Tibial nerve (tissue), 4 donors: Measurements from ENCODE around the gene CSF1. TPM values are rescaled to one million over a fixed set of nuclear protein-coding genes. Genes with fewer than 3 reads are reported as not detected.
A peak's percentile ranks its signal among the peaks of the same experiment; 100 is the strongest.

Experiments
- DNase-seq, 2 donors: peaks; one replicate each; pipeline ENCODE4 v3.0.0-alpha.2; 2019; ENCODE audit warnings: low spot score in 2 of 2
- H3K27ac ChIP-seq, 4 donors: fragments of 200-600 bp; sonication (generic) in 3 of 4; one replicate each; pipeline ENCODE4 v1.5.1; 2017 to 2019; ENCODE audit warnings: mild to moderate bottlenecking in 1 of 4
- H3K27me3 ChIP-seq, 2 donors: fragments of 200-600 bp; sonication (generic) in 1 of 2; one replicate each; pipeline versions ENCODE4 v1.5.1 to v1.6.0; 2017 to 2019
- H3K36me3 ChIP-seq, 3 donors: fragments of 200-600 bp; sonication (generic); one replicate each; pipeline ENCODE4 v1.5.1; 2018 to 2019
- H3K4me1 ChIP-seq, 4 donors: fragments of 200-600 bp; sonication (generic) in 3 of 4; one replicate each; pipeline ENCODE4 v1.5.1; 2017 to 2019
- H3K4me3 ChIP-seq, 4 donors: fragments of 200-600 bp; sonication (generic) in 3 of 4; one replicate each; pipeline ENCODE4 v1.5.1; 2017 to 2019; ENCODE audit warnings: mild to moderate bottlenecking in 1 of 4, moderate library complexity in 1 of 4
- H3K9me3 ChIP-seq, 4 donors: fragments of 200-600 bp; sonication (generic) in 3 of 4; one replicate each; pipeline ENCODE4 v1.5.1; 2017 to 2019
- CTCF ChIP-seq, 5 experiments: fragments of 200-600 bp in 3 of 5; fragments of 450-650 bp in 2 of 5; sonication (generic) in 3 of 5; IDR thresholded peaks; one replicate each; pipeline ENCODE4 v1.5.1; 2016 to 2019; ENCODE audit warnings: antibody characterized with exemption in 5 of 5, mild to moderate bottlenecking in 3 of 5, moderate library complexity in 2 of 5
- EP300 ChIP-seq, 2 donors: sonication (generic); formaldehyde crosslinking; IDR thresholded peaks; one replicate each; pipeline ENCODE4 v1.6.1; 2017; ENCODE audit warnings: antibody characterized with exemption in 2 of 2, mild to moderate bottlenecking in 1 of 2
- POLR2A ChIP-seq, 2 donors: fragments of 450-650 bp; IDR thresholded peaks; one replicate each; pipeline ENCODE4 v1.6.1; 2017; ENCODE audit warnings: antibody characterized with exemption in 2 of 2, mild to moderate bottlenecking in 2 of 2, moderate library complexity in 2 of 2
- WGBS, 2 donors: methylation state at CpG; one replicate each; pipeline ENCODE4 v1.1.5; 2018; 5-methylcytosine and 5-hydroxymethylcytosine counted together
- total RNA-seq, 4 donors: library from RNA; depleted of rRNA; stranded (reverse); fragments of >200 nt; gene quantifications; one replicate each; pipeline ENCODE4 v1.1.0, GENCODE V29; 2016

CSF1 gene
- total RNA-seq, 4 donors from 2014 or later, result 66.8 to 124 (median 90.8) TPM

GRCh38 chr1:109879881-109880525 lies 30.6 kb upstream of the CSF1 start:
- 87% methylated on average over 10 of the region's 10 CpGs for WGBS, 2 donors
- Histone ChIP-seq H3K27ac (peak overlapping the region in 2 of 4 donors; percentile 22 to 96), H3K4me1 (peaks cover 0 to 87% (median 29%) of the 10 kb centered on the region in 4 donors), H3K9me3 (no peaks in the 10 kb centered on the region), H3K36me3 (no peaks in the 10 kb centered on the region), H3K27me3 (no peaks in the 10 kb centered on the region), H3K4me3 (no peak overlapping the region)
- no peak for TF ChIP-seq EP300 (IDR thresholded peaks at IDR 0.05)
- no peak for TF ChIP-seq CTCF (IDR thresholded peaks at IDR 0.05)
- no peak for TF ChIP-seq POLR2A (IDR thresholded peaks at IDR 0.05)
- DNase-seq, result no peak

- Histone ChIP-seq H3K4me1 (peaks cover 0 to 74% (median 29%) of the 10 kb centered on the region in 4 donors), H3K9me3 (no peaks in the 10 kb centered on the region), H3K4me3 (no peak overlapping the region), H3K36me3 (no peaks in the 10 kb centered on the region), H3K27me3 (no peaks in the 10 kb centered on the region), H3K27ac (peak overlapping the region in 3 of 4 donors; percentile 41 to 53 (median 52))
- no peak for DNase-seq
- TF ChIP-seq POLR2A (IDR thresholded peaks at IDR 0.05) (no peak), CTCF (IDR thresholded peaks at IDR 0.05) (no peak), EP300 (IDR thresholded peaks at IDR 0.05) (no peak)
- WGBS, 2 donors, result 54 to 58% methylated on average over 19 to 20 of the region's 20 CpGs
These were observed 29.4 kb upstream of the CSF1 start for GRCh38 chr1:109880971-109881894.

- DNase-seq, result no peak
- Histone ChIP-seq H3K4me1 (peaks cover 0 to 68% (median 25%) of the 10 kb centered on the region in 4 donors), H3K36me3 (no peaks in the 10 kb centered on the region), H3K27me3 (no peaks in the 10 kb centered on the region), H3K4me3 (no peak overlapping the region), H3K9me3 (no peaks in the 10 kb centered on the region), H3K27ac (peak overlapping the region in 3 of 4 donors; percentile 41 to 53 (median 52))
- 83 to 85% methylated on average over 4 of the region's 4 CpGs for WGBS, 2 donors
- TF ChIP-seq POLR2A (IDR thresholded peaks at IDR 0.05), result no peak
- no peak for TF ChIP-seq EP300 (IDR thresholded peaks at IDR 0.05)
- no peak for TF ChIP-seq CTCF (IDR thresholded peaks at IDR 0.05)
These were observed 28.8 kb upstream of the CSF1 start for GRCh38 chr1:109881906-109882287.

- 62 to 65% methylated on average over 15 of the region's 15 CpGs for whole genome bisulfite sequencing, 2 donors
These were observed 28.1 kb upstream of the CSF1 start for GRCh38 chr1:109882288-109883245.

More at GRCh38 chr1:109882288-109883245, 28.1 kb upstream of the CSF1 start:
- Histone ChIP-seq H3K36me3 (no peaks in the 10 kb centered on the region), H3K4me1 (peaks cover 0 to 61% (median 19%) of the 10 kb centered on the region in 4 donors), H3K27ac (peak overlapping the region in 3 of 4 donors; percentile 13 to 75 (median 52)), H3K9me3 (no peaks in the 10 kb centered on the region), H3K27me3 (no peaks in the 10 kb centered on the region), H3K4me3 (no peak overlapping the region)
- no peak for TF ChIP-seq POLR2A (IDR thresholded peaks at IDR 0.05)
- TF ChIP-seq CTCF (IDR thresholded peaks at IDR 0.05), result no peak
- DNase-seq, result no peak
